ENCODE data around the gene C10orf90. TPM values are rescaled to one million over a fixed set of nuclear protein-coding genes. Genes with fewer than 3 reads are reported as not detected.

C10orf90 gene
- total RNA-seq, 1 experiment from 2014 or later = 0.67 TPM

GRCh38 chr10:126394948-126395347 lies 275.5 kb downstream of the C10orf90 start:
- Histone ChIP-seq H3K4me3 (ENCODE audit: low read depth in 2 of 2, low read length in 2 of 2) (no peak overlapping the region), H3K27ac (ENCODE audit: low read length) (no peak overlapping the region), H3K9me3 (ENCODE audit: control insufficient read depth, insufficient read depth, low read depth, low read length) (no peaks in the 10 kb centered on the region; the same call in 1 of the 2 replicates), H3K36me3 (ENCODE audit: control insufficient read depth, insufficient read depth, low read length) (no peaks in the 10 kb centered on the region; the same call in 1 of the 2 replicates), H3K4me1 (ENCODE audit: control insufficient read depth, insufficient read depth, low read length) (peaks cover 9% of the 10 kb centered on the region; the same call in 1 of the 2 replicates), H3K27me3 (ENCODE audit: control insufficient read depth, insufficient read depth, low read length) (no peaks in the 10 kb centered on the region)
- in situ Hi-C loops (cut with HindIII; ENCODE audit: low pct_unique_long_range_greater_than_20kb, low sequenced_read_pairs) = no loop called here
- BruUV-seq (replicated peaks) = no TSS peak
- TF ChIP-seq SIN3A (IDR thresholded peaks at IDR 0.05; ENCODE audit: borderline replicate concordance, insufficient read depth, low read depth, low read length) (no peak), TCF7L2 (IDR thresholded peaks at IDR 0.05; ENCODE audit: low read depth, low read length) (no peak), POLR2AphosphoS5 (IDR thresholded peaks at IDR 0.05; ENCODE audit: low read depth, low read length) (no peak), CTCF (IDR thresholded peaks at IDR 0.05) (no peak), REST (IDR thresholded peaks at IDR 0.05; ENCODE audit: insufficient read depth in 1 of 2, low read depth in 2 of 2, low read length in 1 of 2) (no peak)
- ATAC-seq (no peak), DNase-seq (ENCODE audit: low read depth, low spot score) (no peak)
- ChIA-PET CTCF (interaction anchor here (0.6 kb wide), 1 partner anchor 22 kb away, joined by 3 read pairs; no protein-coding TSS in a partner anchor), POLR2A (no interaction called here)
- intact Hi-C loops (cut with micrococcal nuclease; ENCODE audit: unreplicated experiment) = no loop called here

GRCh38 chr10:126393076-126393475 lies 277.4 kb downstream of the C10orf90 start:
- DNase-seq (ENCODE audit: low read depth, low spot score) = no peak
- intact Hi-C loops (cut with micrococcal nuclease; ENCODE audit: unreplicated experiment) (no loop called here), in situ Hi-C loops (cut with HindIII; ENCODE audit: low pct_unique_long_range_greater_than_20kb, low sequenced_read_pairs) (no loop called here)
- ATAC-seq = no peak
- H3K9me3 ChIP-seq (ENCODE audit: control insufficient read depth, insufficient read depth, low read depth, low read length) = no peaks in the 10 kb centered on the region; the same call in 1 of the 2 replicates
- ChIA-PET POLR2A (no interaction called here), CTCF (no interaction called here)
- no peak for TF ChIP-seq CTCF (IDR thresholded peaks at IDR 0.05)
- no peak for TF ChIP-seq REST (IDR thresholded peaks at IDR 0.05; ENCODE audit: insufficient read depth in 1 of 2, low read depth in 2 of 2, low read length in 1 of 2)
- no peak for TF ChIP-seq POLR2AphosphoS5 (IDR thresholded peaks at IDR 0.05; ENCODE audit: low read depth, low read length)
- no peak for TF ChIP-seq TCF7L2 (IDR thresholded peaks at IDR 0.05; ENCODE audit: low read depth, low read length)
- no peak for TF ChIP-seq SIN3A (IDR thresholded peaks at IDR 0.05; ENCODE audit: borderline replicate concordance, insufficient read depth, low read depth, low read length)
- no peak overlapping the region for H3K27ac ChIP-seq (ENCODE audit: low read length)
- no peaks in the 10 kb centered on the region; the same call in 1 of the 2 replicates for H3K36me3 ChIP-seq (ENCODE audit: control insufficient read depth, insufficient read depth, low read length)
- no TSS peak for BruUV-seq (replicated peaks)
- H3K4me1 ChIP-seq (ENCODE audit: control insufficient read depth, insufficient read depth, low read length) = peaks cover 9% of the 10 kb centered on the region; the same call in 1 of the 2 replicates
- H3K27me3 ChIP-seq (ENCODE audit: control insufficient read depth, insufficient read depth, low read length) = no peaks in the 10 kb centered on the region
- no peak overlapping the region for H3K4me3 ChIP-seq (ENCODE audit: low read depth in 2 of 2, low read length in 2 of 2)
